H1 (cell line): ENCODE measurements around the gene TRIM43B. TPM values are rescaled to one million over a fixed set of nuclear protein-coding genes. Genes with fewer than 3 reads are reported as not detected.
"Not testable (repeated sequence)": the region's sequence is repeated elsewhere in the genome, so short reads cannot be mapped to it uniquely, and the experiment has no call there.

Experiments used
- CTCF ChIA-PET: fragments of 300-600 bp; sonication (Branson Sonifier 250); formaldehyde crosslinking; loops from one replicate; lab custom pipeline; 2021; ENCODE audit not compliant: partially characterized antibody; lab: Charles Lee
- POLR2A ChIA-PET: fragments of 300-600 bp; sonication (Branson Sonifier 250); formaldehyde crosslinking; loops from one replicate; lab custom pipeline; 2021; ENCODE audit warnings: inconsistent platforms; ENCODE audit not compliant: partially characterized antibody; lab: Charles Lee
- DNase-seq, 2 experiments: peaks; one replicate each; pipeline versions ENCODE4 v3.0.0 to v3.0.0-alpha.2; 2010 to 2022; ENCODE audit warnings: low spot score in 2 of 2, low read depth in 1 of 2, mixed read lengths in 1 of 2
- FAIRE-seq: peaks from 2 replicates; lab custom pipeline; 2011; peaks lifted over from hg19 to GRCh38; lab: Jason Lieb, UNC
- H2AFZ ChIP-seq: 2 replicates; pipeline ENCODE4 v1.8.1; 2012; ENCODE audit warnings: low read length, inconsistent platforms
- H2AK5ac ChIP-seq: 2 replicates; pipeline ENCODE4 v1.6.1; 2013; ENCODE audit warnings: low read depth, low read length
- H2BK120ac ChIP-seq: replicated peaks from 2 replicates; pipeline ENCODE3; 2013; ENCODE audit warnings: low read depth, low read length, inconsistent platforms
- H2BK12ac ChIP-seq: 2 replicates; pipeline ENCODE4 v1.6.1; 2013; ENCODE audit warnings: low read depth, low read length
- H2BK15ac ChIP-seq: 2 replicates; pipeline ENCODE4 v1.6.1; 2013; ENCODE audit warnings: low read length
- H2BK20ac ChIP-seq: 2 replicates; pipeline ENCODE4 v1.6.1; 2013; ENCODE audit warnings: low read length
- H2BK5ac ChIP-seq: 2 replicates; pipeline ENCODE4 v1.6.1; 2013; ENCODE audit warnings: low read depth, low read length
- H3K14ac ChIP-seq: 2 replicates; pipeline ENCODE4 v1.6.1; 2013; ENCODE audit warnings: inconsistent platforms; ENCODE audit not compliant: insufficient read length
- H3K18ac ChIP-seq: 2 replicates; pipeline ENCODE4 v1.6.1; 2013; ENCODE audit warnings: low read length; ENCODE audit errors: extremely low read depth
- H3K23ac ChIP-seq: 2 replicates; pipeline ENCODE4 v1.6.1; 2013; ENCODE audit warnings: inconsistent platforms; ENCODE audit not compliant: insufficient read length
- H3K23me2 ChIP-seq: 2 replicates; pipeline ENCODE4 v1.6.1; 2013; ENCODE audit warnings: low read depth, low read length
- H3K27ac ChIP-seq: 2 replicates; pipeline ENCODE4 v1.6.1; 2011; ENCODE audit warnings: low read depth, low read length, inconsistent platforms
- H3K27me3 ChIP-seq, 4 experiments: replicated peaks in 1 of 4; 1 replicate in 1 of 4; 2 replicates in 3 of 4; pipeline versions ENCODE4 v1.6.1 to v1.8.1; 2011 to 2013; ENCODE audit warnings: low read length in 3 of 4, mild to moderate bottlenecking in 3 of 4, inconsistent platforms in 2 of 4, mixed read lengths in 2 of 4, moderate library complexity in 1 of 4; ENCODE audit not compliant: control insufficient read depth in 3 of 4, insufficient read depth in 3 of 4; ENCODE audit errors: extremely low read depth in 1 of 4
- H3K36me3 ChIP-seq, 4 experiments: 2 replicates each; pipeline versions ENCODE4 v1.6.1 to v1.8.1; 2011 to 2013; ENCODE audit warnings: mild to moderate bottlenecking in 4 of 4, low read length in 3 of 4, moderate library complexity in 2 of 4, control low read depth in 1 of 4, inconsistent platforms in 1 of 4; ENCODE audit not compliant: insufficient read depth in 4 of 4, control insufficient read depth in 2 of 4
- H3K4ac ChIP-seq: replicated peaks from 2 replicates; pipeline ENCODE3; 2013; ENCODE audit warnings: low read length, low read depth, mixed read lengths, inconsistent platforms; ENCODE audit not compliant: insufficient read length
- H3K4me1 ChIP-seq, 4 experiments: replicated peaks in 1 of 4; 1 replicate in 1 of 4; 2 replicates in 3 of 4; pipeline versions ENCODE4 v1.6.1 to v1.8.1; 2011 to 2013; ENCODE audit warnings: low read length in 3 of 4, inconsistent platforms in 2 of 4, mixed read lengths in 1 of 4; ENCODE audit not compliant: insufficient read depth in 4 of 4, control insufficient read depth in 3 of 4
- H3K4me2 ChIP-seq, 2 experiments: 2 replicates each; pipeline versions ENCODE4 v1.6.1 to v1.8.1; 2011 to 2013; ENCODE audit warnings: low read depth in 2 of 2, low read length in 2 of 2, control low read depth in 1 of 2, inconsistent platforms in 1 of 2, mild to moderate bottlenecking in 1 of 2; ENCODE audit not compliant: insufficient read depth in 1 of 2
- H3K4me3 ChIP-seq, 4 experiments: fragments of 200-600, 300-600 bp in 1 of 4; sonication (generic), shearing (Covaris generic), sonication (Bioruptor Twin) in 1 of 4; 2 replicates each; pipeline versions ENCODE4 v1.5.1 to v1.8.1; 2011 to 2016; ENCODE audit warnings: low read length in 4 of 4, low read depth in 3 of 4, control low read depth in 2 of 4, inconsistent platforms in 2 of 4, mild to moderate bottlenecking in 2 of 4, mixed read lengths in 1 of 4, moderate library complexity in 1 of 4; ENCODE audit not compliant: insufficient read depth in 2 of 4; ENCODE audit errors: extremely low read depth in 1 of 4
- H3K56ac ChIP-seq: replicated peaks from 2 replicates; pipeline ENCODE3; 2013; ENCODE audit warnings: low read depth, mild to moderate bottlenecking, mixed read lengths, low read length, inconsistent platforms; ENCODE audit not compliant: insufficient read length
- H3K79me1 ChIP-seq: 2 replicates; pipeline ENCODE4 v1.6.1; 2013; ENCODE audit warnings: low read depth, low read length, control low read depth
- H3K79me2 ChIP-seq, 2 experiments: 2 replicates each; pipeline versions ENCODE4 v1.6.1 to v1.8.1; 2012 to 2013; ENCODE audit warnings: low read length in 2 of 2, mild to moderate bottlenecking in 2 of 2, inconsistent platforms in 1 of 2; ENCODE audit not compliant: insufficient read depth in 2 of 2, control insufficient read depth in 1 of 2
- H3K9ac ChIP-seq, 4 experiments: replicated peaks in 1 of 4; 1 replicate in 1 of 4; 2 replicates in 3 of 4; pipeline versions ENCODE4 v1.6.1 to v1.8.1; 2011 to 2013; ENCODE audit warnings: low read depth in 3 of 4, low read length in 3 of 4, control low read depth in 2 of 4, mild to moderate bottlenecking in 2 of 4, moderate library complexity in 2 of 4, inconsistent platforms in 1 of 4; ENCODE audit errors: extremely low read depth in 1 of 4
- H3K9me3 ChIP-seq, 2 experiments: 2 replicates each; pipeline versions ENCODE4 v1.6.1 to v1.8.1; 2012 to 2013; ENCODE audit warnings: mild to moderate bottlenecking in 2 of 2, moderate library complexity in 2 of 2, control low read depth in 1 of 2, inconsistent platforms in 1 of 2, low read depth in 1 of 2, low read length in 1 of 2, mixed read lengths in 1 of 2; ENCODE audit not compliant: insufficient read depth in 2 of 2
- H4K20me1 ChIP-seq, 2 experiments: replicated peaks in 1 of 2; 2 replicates each; pipeline versions ENCODE3 to v1.8.1; 2011 to 2013; ENCODE audit warnings: inconsistent platforms in 2 of 2, low read length in 2 of 2, mild to moderate bottlenecking in 1 of 2; ENCODE audit not compliant: insufficient read depth in 2 of 2, control insufficient read depth in 1 of 2
- H4K5ac ChIP-seq: 2 replicates; pipeline ENCODE4 v1.6.1; 2013; ENCODE audit warnings: low read length, low read depth, mixed read lengths, inconsistent platforms; ENCODE audit not compliant: insufficient read length
- H4K8ac ChIP-seq: 2 replicates; pipeline ENCODE4 v1.8.0; 2013; ENCODE audit warnings: mild to moderate bottlenecking, moderate library complexity, low read length, inconsistent platforms; ENCODE audit not compliant: insufficient read depth; ENCODE audit errors: extremely low read depth
- H4K91ac ChIP-seq: replicated peaks from 2 replicates; pipeline ENCODE3; 2013; ENCODE audit warnings: low read length, mixed read lengths, inconsistent platforms; ENCODE audit not compliant: insufficient read length
- WGBS, 2 experiments: shearing (Covaris generic) in 1 of 2; methylation state at CpG; one replicate each; pipeline versions ENCODE4 v1.1.6 to v1.1.7; 2013 to 2015; ENCODE audit warnings: low lambda C conversion rate in 2 of 2, mixed read lengths in 2 of 2, inconsistent platforms in 1 of 2, low coverage in 1 of 2, missing lambda C conversion rate in 1 of 2; ENCODE audit not compliant: insufficient replicate concordance in 2 of 2, insufficient coverage in 1 of 2, insufficient read length in 1 of 2; ENCODE audit errors: extremely low coverage in 1 of 2, missing lambda C conversion rate in 1 of 2; 5-methylcytosine and 5-hydroxymethylcytosine counted together
- polyA plus RNA-seq, 7 experiments: library from polyadenylated mRNA; depleted of rRNA in 3 of 7; stranded (reverse) in 5 of 7; unstranded in 2 of 7; fragments of >200 nt in 5 of 7; fragments of 200-250 nt in 2 of 7; gene quantifications; 1 replicate in 5 of 7; 2 replicates in 1 of 7; 4 replicates in 1 of 7; pipeline versions ENCODE4 v1.2.1 to v1.2.3, GENCODE V29; 2011 to 2013; ENCODE audit warnings: missing spikeins in 2 of 7, mixed read lengths in 2 of 7
- total RNA-seq: library from RNA; stranded (reverse); fragmentation: NEBNext Ultra II Directional; extraction: Animal tissue kit (Norgen Biotek cat#: 25700); gene quantifications from 2 replicates; pipeline ENCODE4 v1.2.1, GENCODE V29; 2021

Gene TRIM43B
- total and polyA plus RNA-seq, 2 of the 8 experiments (the other 6 are each of a cell fraction or from before 2014, with no cell fraction given), result not detected

- H3K4ac ChIP-seq, H3K56ac ChIP-seq, H2BK5ac ChIP-seq, H3K23me2 ChIP-seq, H3K4me3 ChIP-seq, H4K8ac ChIP-seq, H2BK20ac ChIP-seq, H3K79me1 ChIP-seq, H2BK12ac ChIP-seq, H3K27me3 ChIP-seq, H3K14ac ChIP-seq, H3K9ac ChIP-seq, H4K20me1 ChIP-seq, CTCF ChIA-PET, H4K5ac ChIP-seq, H3K18ac ChIP-seq, DNase-seq, H3K23ac ChIP-seq, H3K9me3 ChIP-seq, H3K79me2 ChIP-seq, H2AFZ ChIP-seq, H4K91ac ChIP-seq, FAIRE-seq, H3K4me1 ChIP-seq, H2BK120ac ChIP-seq, H2AK5ac ChIP-seq, H3K36me3 ChIP-seq, H3K4me2 ChIP-seq, H2BK15ac ChIP-seq, POLR2A ChIA-PET, H3K27ac ChIP-seq: not testable (repeated sequence)
- WGBS, 2 experiments, result no CpG with 5 or more reads among the region's 2 CpGs
Measured at GRCh38 chr2:95442474-95443099, 42.0 kb downstream of the TRIM43B start.

- H2BK12ac ChIP-seq, H2BK5ac ChIP-seq, H3K23me2 ChIP-seq, H3K79me1 ChIP-seq, H3K27ac ChIP-seq, DNase-seq, H2AFZ ChIP-seq, H4K5ac ChIP-seq, H3K9ac ChIP-seq, CTCF ChIA-PET, POLR2A ChIA-PET, H4K20me1 ChIP-seq, H2BK20ac ChIP-seq, H3K4ac ChIP-seq, H3K56ac ChIP-seq, H3K14ac ChIP-seq, H4K8ac ChIP-seq, H3K4me1 ChIP-seq, H3K27me3 ChIP-seq, H3K79me2 ChIP-seq, H3K36me3 ChIP-seq, H2BK120ac ChIP-seq, H3K18ac ChIP-seq, H3K4me3 ChIP-seq, H3K4me2 ChIP-seq, H4K91ac ChIP-seq, H2BK15ac ChIP-seq, FAIRE-seq, H2AK5ac ChIP-seq, H3K23ac ChIP-seq: not testable (repeated sequence)
- peaks cover 2 to 14% of the 10 kb centered on the region in 2 experiments; a peak in 1 of 4 replicates for H3K9me3 ChIP-seq
- WGBS, 2 experiments, result 87% methylated on average over 3 of the region's 5 CpGs; no CpG with 5 or more reads in 1 of the 2 experiments
Measured at GRCh38 chr2:95435872-95436209, 48.7 kb downstream of the TRIM43B start.
